ENCODE measurements around the gene CLDN22. TPM values are rescaled to one million over a fixed set of nuclear protein-coding genes. Genes with fewer than 3 reads are reported as not detected.
A peak's percentile ranks its signal among the peaks of the same experiment; 100 is the strongest.

CLDN22 gene
- polyA plus RNA-seq, 2 of the 4 experiments (the other 2 are of a cell fraction), result not detected

DNA sequence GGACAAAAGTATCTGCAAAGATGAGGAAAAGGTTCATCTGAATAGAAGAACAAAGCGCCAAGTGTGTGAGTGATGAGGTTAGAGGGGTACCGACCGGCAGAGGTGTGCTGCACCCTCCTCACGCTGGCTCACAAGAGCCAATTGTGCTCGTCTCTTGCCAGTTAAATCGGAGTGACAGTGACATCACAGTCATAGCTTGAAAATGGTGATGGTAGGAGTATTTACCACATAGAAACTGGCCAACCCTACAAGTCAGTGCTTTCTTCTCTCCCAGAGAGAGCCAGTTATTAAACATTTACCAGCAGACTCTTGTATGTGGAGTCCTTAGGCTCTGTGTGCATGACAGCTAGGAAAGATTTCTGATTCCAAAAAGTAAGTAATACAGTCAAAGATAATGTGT, 32.4 kb downstream of the CLDN22 start:
- peaks cover 9% of the 10 kb centered on the region; the same call in 1 of the 3 replicates for H3K4me1 ChIP-seq
- POLR2A ChIA-PET, result no interaction called here
- CTCF ChIA-PET, result no interaction called here
- ATAC-seq, result peak in 1 of 2 experiments; percentile 39; a peak in 1 of 6 replicates
- no peak for FAIRE-seq
- no peak for TF ChIP-seq CEBPB (IDR thresholded peaks at IDR 0.05)
- TF ChIP-seq PHF8 (IDR thresholded peaks at IDR 0.05; ENCODE audit: borderline replicate concordance, low read depth), result no peak
- no peak for TF ChIP-seq CHD4 (IDR thresholded peaks at IDR 0.05; ENCODE audit: borderline replicate concordance)
- TF ChIP-seq KDM5A (IDR thresholded peaks at IDR 0.05), result no peak
- TF ChIP-seq, protein P1, sequence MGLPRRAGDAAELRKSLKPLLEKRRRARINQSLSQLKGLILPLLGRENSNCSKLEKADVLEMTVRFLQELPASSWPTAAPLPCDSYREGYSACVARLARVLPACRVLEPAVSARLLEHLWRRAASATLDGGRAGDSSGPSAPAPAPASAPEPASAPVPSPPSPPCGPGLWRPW (IDR thresholded peaks at IDR 0.05), result no peak
- TF ChIP-seq FOSL2 (IDR thresholded peaks at IDR 0.05), result no peak
- TF ChIP-seq FOSL2 (CRISPR knock-in tag; IDR thresholded peaks at IDR 0.05), result no peak
- TF ChIP-seq NFE2L2 (conservative IDR thresholded peaks at IDR 0.05; ENCODE audit: low read length), result no peak
- no peak for TF ChIP-seq ZC3H11A (IDR thresholded peaks at IDR 0.05)
- TF ChIP-seq HOXB5 (CRISPR knock-in tag; IDR thresholded peaks at IDR 0.05), result no peak
- TF ChIP-seq POLR2AphosphoS2 (conservative IDR thresholded peaks at IDR 0.05; ENCODE audit: low read length), result no peak
- TF ChIP-seq MYC (IDR thresholded peaks at IDR 0.05; ENCODE audit: borderline replicate concordance, low read length), result no peak
- TF ChIP-seq, protein P2, sequence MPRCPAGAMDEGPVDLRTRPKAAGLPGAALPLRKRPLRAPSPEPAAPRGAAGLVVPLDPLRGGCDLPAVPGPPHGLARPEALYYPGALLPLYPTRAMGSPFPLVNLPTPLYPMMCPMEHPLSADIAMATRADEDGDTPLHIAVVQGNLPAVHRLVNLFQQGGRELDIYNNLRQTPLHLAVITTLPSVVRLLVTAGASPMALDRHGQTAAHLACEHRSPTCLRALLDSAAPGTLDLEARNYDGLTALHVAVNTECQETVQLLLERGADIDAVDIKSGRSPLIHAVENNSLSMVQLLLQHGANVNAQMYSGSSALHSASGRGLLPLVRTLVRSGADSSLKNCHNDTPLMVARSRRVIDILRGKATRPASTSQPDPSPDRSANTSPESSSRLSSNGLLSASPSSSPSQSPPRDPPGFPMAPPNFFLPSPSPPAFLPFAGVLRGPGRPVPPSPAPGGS (IDR thresholded peaks at IDR 0.05), result no peak
- no peak for TF ChIP-seq SMC3 (IDR thresholded peaks at IDR 0.05)
- H3K27ac ChIP-seq, result no peak overlapping the region
- peak overlapping the region; percentile 32; the same call in 1 of the 3 replicates for H3K4me2 ChIP-seq
- 83% methylated on average over 6 of the region's 6 CpGs for WGBS (ENCODE audit: missing lambda C conversion rate)
- DNase-seq (ENCODE audit: low read depth in 1 of 2, low spot score in 1 of 2), result no peak
- no peak overlapping the region for H3K4me3 ChIP-seq
- H3K9me3 ChIP-seq, result no peaks in the 10 kb centered on the region

DNA sequence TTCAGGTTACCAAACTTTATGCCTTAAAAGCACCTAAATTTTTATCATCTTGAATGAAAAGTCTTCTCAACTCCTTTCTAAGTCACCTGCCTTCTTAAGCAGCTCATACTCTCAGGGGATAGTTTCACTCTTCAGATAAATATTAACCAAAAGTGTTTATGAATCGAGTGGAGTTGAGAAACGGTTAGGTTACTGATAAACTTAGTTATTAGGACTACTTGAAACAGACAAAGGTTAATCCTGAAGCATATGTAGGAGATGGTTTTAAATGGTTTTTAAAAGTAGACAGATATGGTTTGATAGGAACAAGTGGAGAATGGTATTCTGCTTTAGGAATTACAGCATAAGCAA, 32.8 kb downstream of the CLDN22 start:
- Histone ChIP-seq H3K4me3 (no peak overlapping the region), H3K4me1 (peaks cover 9% of the 10 kb centered on the region; the same call in 1 of the 3 replicates), H3K27ac (no peak overlapping the region), H3K4me2 (peak overlapping the region; percentile 32; the same call in 1 of the 3 replicates), H3K9me3 (no peaks in the 10 kb centered on the region)
- ATAC-seq (no peak), DNase-seq (ENCODE audit: low read depth in 1 of 2, low spot score in 1 of 2) (no peak), FAIRE-seq (no peak)
- 12% methylated on average over 2 of the region's 2 CpGs for WGBS (ENCODE audit: missing lambda C conversion rate)
- ChIA-PET POLR2A (no interaction called here), CTCF (interaction anchor here (1.0 to 1.3 kb wide), 2 partner anchors 10 to 214 kb away, joined by 4 to 5 read pairs; no protein-coding TSS in a partner anchor)
- TF ChIP-seq MAFK (IDR thresholded peaks at IDR 0.05; ENCODE audit: partially characterized antibody) (no peak), NFE2L2 (conservative IDR thresholded peaks at IDR 0.05; ENCODE audit: low read length) (no peak), FOSB (CRISPR knock-in tag; IDR thresholded peaks at IDR 0.05) (no peak), EP300 (IDR thresholded peaks at IDR 0.05) (no peak), HDAC2 (IDR thresholded peaks at IDR 0.05) (no peak), ZSCAN20 (CRISPR knock-in tag; IDR thresholded peaks at IDR 0.05) (no peak), RARB (CRISPR knock-in tag; IDR thresholded peaks at IDR 0.05) (no peak), POLR2A (IDR thresholded peaks at IDR 0.05; ENCODE audit: low read length) (no peak)
- TF ChIP-seq, protein P3, sequence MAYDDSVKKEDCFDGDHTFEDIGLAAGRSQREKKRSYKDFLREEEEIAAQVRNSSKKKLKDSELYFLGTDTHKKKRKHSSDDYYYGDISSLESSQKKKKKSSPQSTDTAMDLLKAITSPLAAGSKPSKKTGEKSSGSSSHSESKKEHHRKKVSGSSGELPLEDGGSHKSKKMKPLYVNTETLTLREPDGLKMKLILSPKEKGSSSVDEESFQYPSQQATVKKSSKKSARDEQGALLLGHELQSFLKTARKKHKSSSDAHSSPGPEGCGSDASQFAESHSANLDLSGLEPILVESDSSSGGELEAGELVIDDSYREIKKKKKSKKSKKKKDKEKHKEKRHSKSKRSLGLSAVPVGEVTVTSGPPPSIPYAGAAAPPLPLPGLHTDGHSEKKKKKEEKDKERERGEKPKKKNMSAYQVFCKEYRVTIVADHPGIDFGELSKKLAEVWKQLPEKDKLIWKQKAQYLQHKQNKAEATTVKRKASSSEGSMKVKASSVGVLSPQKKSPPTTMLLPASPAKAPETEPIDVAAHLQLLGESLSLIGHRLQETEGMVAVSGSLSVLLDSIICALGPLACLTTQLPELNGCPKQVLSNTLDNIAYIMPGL (CRISPR knock-in tag; IDR thresholded peaks at IDR 0.05; ENCODE audit: borderline replicate concordance), result no peak
